Skeletal muscle tissue (tissue), 4 donors: ENCODE results near the gene SLC48A1. TPM values are rescaled to one million over a fixed set of nuclear protein-coding genes. Genes with fewer than 3 reads are reported as not detected.
A peak's percentile ranks its signal among the peaks of the same experiment; 100 is the strongest.

Experiments
- H3K27ac ChIP-seq: one replicate; pipeline ENCODE4 v1.7.0; 2013; ENCODE audit warnings: mild to moderate bottlenecking, low read depth, low read length, inconsistent platforms
- H3K27me3 ChIP-seq, 3 donors: one replicate each; pipeline ENCODE4 v1.7.0; 2013; ENCODE audit warnings: low read length in 3 of 3; ENCODE audit not compliant: control insufficient read depth in 3 of 3, insufficient read depth in 3 of 3
- H3K36me3 ChIP-seq, 3 donors: one replicate each; pipeline ENCODE4 v1.7.0; 2013; ENCODE audit warnings: low read length in 3 of 3; ENCODE audit not compliant: control insufficient read depth in 3 of 3, insufficient read depth in 3 of 3
- H3K4me1 ChIP-seq, 3 donors: one replicate each; pipeline ENCODE4 v1.7.0; 2013; ENCODE audit warnings: low read length in 3 of 3, mild to moderate bottlenecking in 3 of 3; ENCODE audit not compliant: control insufficient read depth in 3 of 3, insufficient read depth in 3 of 3
- H3K4me3 ChIP-seq, 3 donors: one replicate each; pipeline ENCODE4 v1.7.0; 2013; ENCODE audit warnings: low read length in 3 of 3
- H3K9ac ChIP-seq, 3 donors: one replicate each; pipeline ENCODE4 v1.7.0; 2013; ENCODE audit warnings: low read length in 3 of 3, mild to moderate bottlenecking in 3 of 3, moderate library complexity in 2 of 3, low read depth in 1 of 3
- H3K9me3 ChIP-seq, 3 donors: one replicate each; pipeline ENCODE4 v1.7.0; 2013; ENCODE audit warnings: low read length in 3 of 3; ENCODE audit not compliant: control insufficient read depth in 3 of 3
- total RNA-seq: library from RNA; depleted of rRNA; stranded (reverse); fragments of >200 nt; gene quantifications from one replicate; pipeline ENCODE4 v1.2.3, GENCODE V29; 2014
- donor health status: Osteomylitis.

The SLC48A1 gene
- total RNA-seq, 1 donor from 2014 or later: 7.8 TPM

- H3K36me3 ChIP-seq: peaks cover 74 to 81% (median 80%) of the 10 kb centered on the region in 3 donors
- peaks cover 7 to 16% (median 8%) of the 10 kb centered on the region in 3 donors for H3K4me1 ChIP-seq
- H3K9ac ChIP-seq: no peak overlapping the region
- no peak overlapping the region for H3K27ac ChIP-seq
- no peak overlapping the region for H3K4me3 ChIP-seq
- no peaks in the 10 kb centered on the region for H3K9me3 ChIP-seq
- H3K27me3 ChIP-seq: no peaks in the 10 kb centered on the region
Observed at GRCh38 chr12:47789712-47790489, 16.9 kb downstream of the SLC48A1 start.

GRCh38 chr12:47790676-47791350 lies 17.8 kb downstream of the SLC48A1 start:
- no peaks in the 10 kb centered on the region for H3K27me3 ChIP-seq
- peaks cover 72 to 78% (median 78%) of the 10 kb centered on the region in 3 donors for H3K36me3 ChIP-seq
- H3K4me1 ChIP-seq: peaks cover 7 to 16% (median 8%) of the 10 kb centered on the region in 3 donors
- H3K27ac ChIP-seq: no peak overlapping the region
- H3K9ac ChIP-seq: no peak overlapping the region
- no peaks in the 10 kb centered on the region for H3K9me3 ChIP-seq
- H3K4me3 ChIP-seq: no peak overlapping the region

DNA sequence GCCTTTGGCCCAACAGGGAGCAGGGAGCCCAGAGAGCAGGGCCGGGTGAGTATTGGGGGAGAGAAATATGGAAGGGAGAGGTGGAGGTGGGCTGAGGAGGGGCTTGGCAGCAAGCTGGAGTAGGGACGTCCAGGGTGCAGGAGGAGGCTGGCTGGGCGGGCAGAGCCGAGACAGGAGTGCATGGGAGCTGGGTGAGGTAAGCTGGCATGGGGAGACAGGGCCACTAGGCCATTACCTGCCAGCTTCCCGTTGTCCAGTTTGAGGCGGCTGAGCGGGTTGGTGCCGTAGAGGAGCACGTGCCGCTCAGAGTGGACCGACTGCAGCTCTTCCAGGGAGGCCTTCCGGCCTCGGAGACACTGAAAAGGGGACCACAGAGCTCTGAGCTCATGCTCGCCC lies 18.3 kb downstream of the SLC48A1 start:
- Histone ChIP-seq H3K36me3 (peaks cover 69 to 77% (median 76%) of the 10 kb centered on the region in 3 donors), H3K27me3 (no peaks in the 10 kb centered on the region), H3K27ac (no peak overlapping the region), H3K4me3 (no peak overlapping the region), H3K9ac (no peak overlapping the region), H3K4me1 (peaks cover 7 to 16% (median 8%) of the 10 kb centered on the region in 3 donors), H3K9me3 (no peaks in the 10 kb centered on the region)

DNA sequence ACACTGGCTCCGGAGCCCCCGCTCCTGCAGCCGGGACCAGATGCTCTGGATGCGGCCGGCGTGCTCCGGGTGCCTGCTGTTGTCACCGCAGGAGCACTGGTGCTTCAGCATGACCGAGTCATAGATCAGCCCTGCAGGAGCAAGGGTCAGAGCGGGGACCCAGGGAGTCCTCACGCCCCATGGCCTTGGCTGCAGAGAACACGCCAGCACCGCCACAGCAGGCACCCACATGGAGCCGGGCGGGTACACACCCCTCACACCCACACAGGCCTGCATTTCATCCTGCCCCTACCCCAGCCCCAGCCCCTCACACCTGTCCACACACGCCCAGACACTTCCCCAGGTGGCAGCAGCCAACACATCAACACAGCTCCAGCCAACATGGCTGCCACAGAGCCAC lies 18.8 kb downstream of the SLC48A1 start:
- H3K27me3 ChIP-seq: no peaks in the 10 kb centered on the region
- peaks cover 4 to 16% (median 8%) of the 10 kb centered on the region in 3 donors for H3K4me1 ChIP-seq
- H3K36me3 ChIP-seq: peaks cover 68 to 76% (median 75%) of the 10 kb centered on the region in 3 donors
- H3K9me3 ChIP-seq: no peaks in the 10 kb centered on the region
- no peak overlapping the region for H3K9ac ChIP-seq
- H3K4me3 ChIP-seq: no peak overlapping the region
- H3K27ac ChIP-seq: no peak overlapping the region

DNA sequence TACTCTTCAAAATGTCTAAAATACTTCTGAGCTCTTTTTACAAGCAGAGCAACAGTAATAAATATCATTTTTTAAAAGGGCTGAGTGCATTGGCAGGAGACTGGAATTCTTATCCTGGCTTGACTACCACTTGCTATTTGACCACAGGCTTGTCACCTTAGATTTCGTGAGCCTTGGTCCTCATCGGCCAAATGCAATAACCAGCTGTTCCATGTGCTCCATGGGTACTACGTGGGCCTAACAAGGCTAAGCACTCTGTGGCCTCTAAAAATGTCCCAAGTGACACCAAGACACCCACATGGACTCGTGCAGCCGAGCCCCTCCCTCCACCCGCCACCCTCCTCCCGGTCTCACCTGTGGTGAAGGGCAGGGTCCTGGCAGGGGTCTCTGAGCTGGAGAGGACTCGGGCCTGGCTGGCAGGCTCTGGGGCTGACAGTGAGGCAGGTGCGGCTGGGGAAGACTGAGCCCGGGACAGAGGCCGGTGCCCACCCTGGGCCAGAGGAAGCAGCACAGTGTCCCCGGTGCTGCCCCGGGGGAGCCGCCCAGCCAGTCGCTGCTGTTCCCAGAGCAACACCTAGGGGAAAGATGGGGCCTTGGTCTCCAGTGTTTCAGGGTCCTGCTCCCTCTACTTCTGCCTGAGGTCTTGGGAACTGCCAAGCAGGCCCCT lies 20.1 kb downstream of the SLC48A1 start:
- peaks cover 61 to 74% (median 73%) of the 10 kb centered on the region in 3 donors for H3K36me3 ChIP-seq
- H3K9me3 ChIP-seq: no peaks in the 10 kb centered on the region
- no peak overlapping the region for H3K4me3 ChIP-seq
- H3K27me3 ChIP-seq: no peaks in the 10 kb centered on the region
- H3K4me1 ChIP-seq: peaks cover 4 to 17% (median 17%) of the 10 kb centered on the region in 3 donors
- H3K9ac ChIP-seq: peak overlapping the region in 1 of 3 donors; percentile 19
- H3K27ac ChIP-seq: peak overlapping the region; percentile 37

- Histone ChIP-seq H3K27me3 (no peaks in the 10 kb centered on the region), H3K27ac (no peak overlapping the region), H3K9ac (no peak overlapping the region), H3K9me3 (no peaks in the 10 kb centered on the region), H3K4me3 (no peak overlapping the region), H3K36me3 (peaks cover 46 to 63% (median 63%) of the 10 kb centered on the region in 3 donors), H3K4me1 (peaks cover 16 to 32% (median 32%) of the 10 kb centered on the region in 3 donors)
Observed at GRCh38 chr12:47794679-47795078, 21.6 kb downstream of the SLC48A1 start.

- no peaks in the 10 kb centered on the region for H3K9me3 ChIP-seq
- H3K4me1 ChIP-seq: peaks cover 22 to 38% (median 37%) of the 10 kb centered on the region in 3 donors
- no peak overlapping the region for H3K9ac ChIP-seq
- no peaks in the 10 kb centered on the region for H3K27me3 ChIP-seq
- no peak overlapping the region for H3K27ac ChIP-seq
- H3K4me3 ChIP-seq: no peak overlapping the region
- H3K36me3 ChIP-seq: peaks cover 42 to 61% (median 59%) of the 10 kb centered on the region in 3 donors
Observed at GRCh38 chr12:47795121-47795813, 22.2 kb downstream of the SLC48A1 start.

DNA sequence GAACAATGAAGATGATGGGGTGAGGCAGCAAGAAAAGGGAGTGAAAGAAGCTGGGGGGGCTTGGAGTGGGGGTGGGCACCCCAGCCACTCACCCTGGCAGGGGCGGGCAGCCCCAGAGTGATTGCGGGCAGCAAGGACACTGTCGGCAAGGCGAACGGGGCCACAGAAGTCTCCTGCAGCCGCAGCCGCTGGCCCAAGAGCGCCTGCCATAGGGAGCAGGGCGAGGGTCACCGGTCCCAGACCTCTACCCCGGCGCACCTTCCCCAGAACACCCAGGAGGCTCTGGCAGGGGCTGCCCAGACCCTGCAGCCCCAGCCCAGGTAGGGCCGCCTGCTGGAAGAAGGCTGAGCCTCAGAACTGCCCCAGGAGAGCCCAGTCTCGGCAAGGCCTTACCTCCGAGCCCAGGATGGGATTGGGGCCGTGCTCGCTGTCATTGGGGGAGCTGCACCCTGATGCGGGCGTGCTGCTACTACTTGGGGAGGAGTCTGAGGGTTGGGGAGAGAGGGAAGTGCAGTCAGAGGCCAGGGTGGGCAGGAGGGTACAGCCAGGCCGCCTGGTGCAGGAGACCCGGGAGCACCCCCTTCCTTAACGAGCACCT lies 22.9 kb downstream of the SLC48A1 start:
- H3K27me3 ChIP-seq: no peaks in the 10 kb centered on the region
- H3K4me1 ChIP-seq: peaks cover 28 to 45% (median 44%) of the 10 kb centered on the region in 3 donors
- no peak overlapping the region for H3K27ac ChIP-seq
- no peak overlapping the region for H3K9ac ChIP-seq
- peaks cover 36 to 55% (median 53%) of the 10 kb centered on the region in 3 donors for H3K36me3 ChIP-seq
- no peaks in the 10 kb centered on the region for H3K9me3 ChIP-seq
- no peak overlapping the region for H3K4me3 ChIP-seq

DNA sequence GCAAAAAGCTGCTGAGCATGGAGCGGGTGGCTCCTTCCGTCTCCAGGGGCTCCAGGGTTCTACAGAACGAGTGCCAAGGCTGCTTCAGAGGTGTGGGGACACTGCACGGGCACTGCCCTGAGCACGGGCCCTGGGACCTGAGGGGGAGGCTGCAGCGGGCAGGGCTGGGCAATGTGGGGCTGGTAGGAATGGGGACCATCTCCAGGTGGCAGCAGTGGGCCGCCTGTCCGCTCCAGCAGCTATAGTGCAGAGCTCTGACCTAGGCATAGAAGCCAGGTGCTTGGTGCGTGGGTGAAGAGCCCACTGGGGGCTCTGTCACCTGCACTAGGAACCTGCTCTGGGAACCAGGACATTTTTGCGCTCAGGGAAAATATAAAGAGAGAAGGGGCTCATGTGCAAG lies 24.4 kb downstream of the SLC48A1 start:
- H3K27me3 ChIP-seq: no peaks in the 10 kb centered on the region
- H3K4me1 ChIP-seq: peaks cover 43 to 60% (median 59%) of the 10 kb centered on the region in 3 donors
- H3K36me3 ChIP-seq: peaks cover 30 to 45% (median 42%) of the 10 kb centered on the region in 3 donors

More for the DNA sequence above, 24.4 kb downstream of the SLC48A1 start:
- Histone ChIP-seq H3K4me3 (no peak overlapping the region), H3K27ac (no peak overlapping the region), H3K9me3 (no peaks in the 10 kb centered on the region), H3K9ac (no peak overlapping the region)
